ENCODE results near the gene ZNF280B. TPM values are rescaled to one million over a fixed set of nuclear protein-coding genes. Genes with fewer than 3 reads are reported as not detected.

ZNF280B gene
- total RNA-seq, 1 donor from 2014 or later = 5.0 TPM

- Mint-ChIP-seq H3K27ac (no peak overlapping the region), H3K9me3 (no peaks in the 10 kb centered on the region), H3K36me3 (no peaks in the 10 kb centered on the region), H3K27me3 (peaks cover 26% of the 10 kb centered on the region), H3K4me1 (ENCODE audit: unreplicated experiment) (no peaks in the 10 kb centered on the region), H3K4me3 (no peak overlapping the region)
- no peak for TF ChIP-seq CTCF (conservative IDR thresholded peaks at IDR 0.05)
- DNase-seq (ENCODE audit: extremely low spot score, unreplicated experiment) = no peak
These were observed 46.2 kb upstream of the ZNF280B start for GRCh38 chr22:22554587-22555284.

GRCh38 chr22:22553735-22554586 lies 45.4 kb upstream of the ZNF280B start:
- no peaks in the 10 kb centered on the region for H3K36me3 Mint-ChIP-seq
- no peaks in the 10 kb centered on the region for H3K9me3 Mint-ChIP-seq
- no peak for TF ChIP-seq CTCF (conservative IDR thresholded peaks at IDR 0.05)
- H3K4me1 Mint-ChIP-seq (ENCODE audit: unreplicated experiment) = no peaks in the 10 kb centered on the region
- no peak overlapping the region for H3K4me3 Mint-ChIP-seq
- H3K27me3 Mint-ChIP-seq = peaks cover 34% of the 10 kb centered on the region
- H3K27ac Mint-ChIP-seq = no peak overlapping the region
- DNase-seq (ENCODE audit: extremely low spot score, unreplicated experiment) = no peak

GRCh38 chr22:22553141-22553540 lies 44.6 kb upstream of the ZNF280B start:
- Mint-ChIP-seq H3K9me3 (no peaks in the 10 kb centered on the region), H3K27me3 (peaks cover 41% of the 10 kb centered on the region), H3K4me3 (no peak overlapping the region), H3K4me1 (ENCODE audit: unreplicated experiment) (no peaks in the 10 kb centered on the region), H3K27ac (no peak overlapping the region), H3K36me3 (no peaks in the 10 kb centered on the region)
- no peak for DNase-seq (ENCODE audit: extremely low spot score, unreplicated experiment)
- TF ChIP-seq CTCF (conservative IDR thresholded peaks at IDR 0.05) = no peak

- H3K36me3 Mint-ChIP-seq = no peaks in the 10 kb centered on the region
- H3K27me3 Mint-ChIP-seq = peaks cover 46% of the 10 kb centered on the region
- H3K9me3 Mint-ChIP-seq = no peaks in the 10 kb centered on the region
- TF ChIP-seq CTCF (conservative IDR thresholded peaks at IDR 0.05) = peak; percentile 47
- no peak for DNase-seq (ENCODE audit: extremely low spot score, unreplicated experiment)
- H3K4me3 Mint-ChIP-seq = no peak overlapping the region
- H3K27ac Mint-ChIP-seq = no peak overlapping the region
- no peaks in the 10 kb centered on the region for H3K4me1 Mint-ChIP-seq (ENCODE audit: unreplicated experiment)
These were observed 44.1 kb upstream of the ZNF280B start for GRCh38 chr22:22552630-22553029.

GRCh38 chr22:22550789-22551434 lies 42.4 kb upstream of the ZNF280B start:
- Mint-ChIP-seq H3K36me3 (no peaks in the 10 kb centered on the region), H3K4me1 (ENCODE audit: unreplicated experiment) (no peaks in the 10 kb centered on the region), H3K27ac (no peak overlapping the region), H3K9me3 (no peaks in the 10 kb centered on the region), H3K4me3 (no peak overlapping the region), H3K27me3 (peaks cover 50% of the 10 kb centered on the region)
- no peak for DNase-seq (ENCODE audit: extremely low spot score, unreplicated experiment)
- no peak for TF ChIP-seq CTCF (conservative IDR thresholded peaks at IDR 0.05)
